GM12878 (cell line): ENCODE data around the gene RETREG3. TPM values are rescaled to one million over a fixed set of nuclear protein-coding genes. Genes with fewer than 3 reads are reported as not detected.

Experiments
- CHD1 ChIP-seq: IDR thresholded peaks from 2 replicates; pipeline ENCODE4 v1.6.1; 2012; ENCODE audit warnings: low read depth, low read length, improper control_type of control experiment
- CHD2 ChIP-seq: IDR thresholded peaks from 2 replicates; pipeline ENCODE4 v1.6.1; 2011; ENCODE audit warnings: low read depth, low read length, improper control_type of control experiment, borderline replicate concordance
- CREB1 ChIP-seq: IDR thresholded peaks from 2 replicates; pipeline ENCODE4 v1.6.1; 2012; ENCODE audit warnings: low read depth, mild to moderate bottlenecking, inconsistent platforms
- HCFC1 ChIP-seq: fragments of 150-350 bp; IDR thresholded peaks from 2 replicates; pipeline ENCODE4 v1.6.1; 2014; ENCODE audit warnings: low read length
- HDAC6 ChIP-seq: fragments of 200-600 bp; sonication (generic); IDR thresholded peaks from one replicate; pipeline ENCODE4 v1.8.0; 2017; ENCODE audit warnings: antibody characterized with exemption; ENCODE audit not compliant: unreplicated experiment
- RAD51 ChIP-seq: fragments of 450-650 bp; IDR thresholded peaks from 2 replicates; pipeline ENCODE4 v1.6.1; 2016; ENCODE audit warnings: moderate library complexity, mild to moderate bottlenecking, inconsistent platforms
- SREBF2 ChIP-seq: IDR thresholded peaks from 2 replicates; pipeline ENCODE4 v1.6.1; 2012; ENCODE audit warnings: mild to moderate bottlenecking, low read length
- SUPT20H ChIP-seq: IDR thresholded peaks from 2 replicates; pipeline ENCODE4 v1.6.1; 2011; ENCODE audit warnings: low read depth, mild to moderate bottlenecking, low read length, moderate library complexity, borderline replicate concordance; ENCODE audit not compliant: control insufficient read depth
- TAF1 ChIP-seq: IDR thresholded peaks from 2 replicates; pipeline ENCODE4 v1.6.1; 2011; ENCODE audit warnings: mild to moderate bottlenecking, low read depth, low read length, borderline replicate concordance
- TARDBP ChIP-seq: IDR thresholded peaks from 2 replicates; pipeline ENCODE4 v1.6.1; 2016; ENCODE audit warnings: borderline replicate concordance
- WRNIP1 ChIP-seq: IDR thresholded peaks from 2 replicates; pipeline ENCODE4 v1.6.1; 2011; ENCODE audit warnings: low read depth, low read length, improper control_type of control experiment, borderline replicate concordance
- ZNF24 ChIP-seq: fragments of 450-650 bp; IDR thresholded peaks from 2 replicates; pipeline ENCODE4 v1.6.1; 2017; ENCODE audit warnings: antibody characterized with exemption, mild to moderate bottlenecking
- ZNF274 ChIP-seq: IDR thresholded peaks from one replicate; pipeline ENCODE4 v1.8.0; 2011; ENCODE audit not compliant: insufficient read length, insufficient read depth
- polyA plus RNA-seq, 11 experiments: library from polyadenylated mRNA; depleted of rRNA in 4 of 11; unstranded in 6 of 11; stranded (reverse) in 5 of 11; fragments of >200 nt; fragmentation: Nextera tagmentation in 4 of 11; fragmentation: Illumina TruSeq in 1 of 11; extraction: Ambion mirVana in 4 of 11; extraction: Trizol in 1 of 11; gene quantifications; 1 replicate in 1 of 11; 2 replicates in 10 of 11; pipeline versions ENCODE4 v1.2.1 to v1.2.3, GENCODE V29; 2011 to 2016; ENCODE audit warnings: inconsistent platforms in 2 of 11, missing spikeins in 2 of 11, low read depth in 1 of 11
- total RNA-seq, 4 experiments: library from RNA; depleted of rRNA in 3 of 4; stranded (reverse); fragments of >200 nt in 3 of 4; fragmentation: Illumina TruSeq in 1 of 4; extraction: Trizol in 1 of 4; gene quantifications; 2 replicates each; pipeline versions ENCODE4 v1.2.1 to v1.2.3, GENCODE V29; 2013 to 2021
- TF ChIP-seq, protein P1 (sequence below): fragments of 450-650 bp; IDR thresholded peaks from 2 replicates; pipeline ENCODE4 v1.6.1; 2018; ENCODE audit warnings: borderline replicate concordance, mild to moderate bottlenecking; ENCODE audit not compliant: partially characterized antibody
- TF ChIP-seq, protein P2 (sequence below): fragments of 450-650 bp; IDR thresholded peaks from 2 replicates; pipeline ENCODE4 v1.6.1; 2017; ENCODE audit warnings: mild to moderate bottlenecking, low read depth, inconsistent platforms; ENCODE audit not compliant: poor library complexity, severe bottlenecking
- TF ChIP-seq, protein P3 (sequence below): fragments of 450-650 bp; IDR thresholded peaks from 2 replicates; pipeline ENCODE4 v1.6.1; 2017; ENCODE audit warnings: antibody characterized with exemption, mild to moderate bottlenecking, moderate library complexity
- TF ChIP-seq, protein P4 (sequence below): IDR thresholded peaks from 2 replicates; pipeline ENCODE4 v1.6.1; 2012; ENCODE audit warnings: low read depth, low read length, improper control_type of control experiment
- TF ChIP-seq, protein P5 (sequence below): fragments of 450-650 bp; conservative IDR thresholded peaks from 2 replicates; pipeline ENCODE4 v1.6.1; 2017; ENCODE audit warnings: mild to moderate bottlenecking, moderate library complexity

RETREG3 gene
- total and polyA plus RNA-seq, 10 of the 15 experiments (the other 5 are each of a cell fraction or from before 2014, with no cell fraction given): 7.0 to 50.6 (median 27.3) TPM

DNA sequence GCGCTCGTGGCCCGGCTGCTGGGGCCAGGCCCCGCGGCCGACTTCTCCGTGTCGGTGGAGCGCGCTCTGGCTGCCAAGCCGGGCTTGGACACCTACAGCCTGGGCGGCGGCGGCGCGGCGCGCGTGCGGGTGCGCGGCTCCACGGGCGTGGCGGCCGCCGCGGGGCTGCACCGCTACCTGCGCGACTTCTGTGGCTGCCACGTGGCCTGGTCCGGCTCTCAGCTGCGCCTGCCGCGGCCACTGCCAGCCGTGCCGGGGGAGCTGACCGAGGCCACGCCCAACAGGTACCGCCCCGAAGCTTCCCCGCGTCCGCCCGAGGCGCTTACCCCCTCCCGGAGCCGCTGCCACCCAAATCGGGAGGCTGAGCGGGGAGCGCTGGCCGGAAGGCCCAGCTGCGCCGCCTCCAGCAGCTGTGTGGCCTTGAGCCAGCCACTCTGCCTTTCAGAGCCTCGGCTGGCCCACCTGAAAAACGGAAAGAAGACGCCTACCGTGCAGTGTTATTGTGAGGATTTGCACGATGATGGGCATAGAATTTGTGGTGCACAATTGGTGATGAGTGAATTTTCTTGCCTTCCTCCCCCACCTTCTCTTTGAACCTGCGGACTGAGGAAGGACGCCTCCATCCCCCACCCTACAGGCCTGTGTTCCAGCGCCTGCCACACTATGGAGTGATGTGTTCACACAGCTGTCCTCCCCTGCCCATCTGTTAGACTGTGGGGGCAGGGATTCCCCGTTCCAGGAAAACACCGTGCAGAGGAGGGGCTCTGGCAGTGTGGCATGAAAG lies 72.6 kb downstream of the RETREG3 start (continued):
- TF ChIP-seq, protein P1, sequence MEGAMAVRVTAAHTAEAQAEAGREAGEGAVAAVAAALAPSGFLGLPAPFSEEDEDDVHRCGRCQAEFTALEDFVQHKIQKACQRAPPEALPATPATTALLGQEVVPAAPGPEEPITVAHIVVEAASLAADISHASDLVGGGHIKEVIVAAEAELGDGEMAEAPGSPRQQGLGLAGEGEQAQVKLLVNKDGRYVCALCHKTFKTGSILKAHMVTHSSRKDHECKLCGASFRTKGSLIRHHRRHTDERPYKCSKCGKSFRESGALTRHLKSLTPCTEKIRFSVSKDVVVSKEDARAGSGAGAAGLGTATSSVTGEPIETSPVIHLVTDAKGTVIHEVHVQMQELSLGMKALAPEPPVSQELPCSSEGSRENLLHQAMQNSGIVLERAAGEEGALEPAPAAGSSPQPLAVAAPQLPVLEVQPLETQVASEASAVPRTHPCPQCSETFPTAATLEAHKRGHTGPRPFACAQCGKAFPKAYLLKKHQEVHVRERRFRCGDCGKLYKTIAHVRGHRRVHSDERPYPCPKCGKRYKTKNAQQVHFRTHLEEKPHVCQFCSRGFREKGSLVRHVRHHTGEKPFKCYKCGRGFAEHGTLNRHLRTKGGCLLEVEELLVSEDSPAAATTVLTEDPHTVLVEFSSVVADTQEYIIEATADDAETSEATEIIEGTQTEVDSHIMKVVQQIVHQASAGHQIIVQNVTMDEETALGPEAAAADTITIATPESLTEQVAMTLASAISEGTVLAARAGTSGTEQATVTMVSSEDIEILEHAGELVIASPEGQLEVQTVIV: no peak
- TF ChIP-seq, protein P2, sequence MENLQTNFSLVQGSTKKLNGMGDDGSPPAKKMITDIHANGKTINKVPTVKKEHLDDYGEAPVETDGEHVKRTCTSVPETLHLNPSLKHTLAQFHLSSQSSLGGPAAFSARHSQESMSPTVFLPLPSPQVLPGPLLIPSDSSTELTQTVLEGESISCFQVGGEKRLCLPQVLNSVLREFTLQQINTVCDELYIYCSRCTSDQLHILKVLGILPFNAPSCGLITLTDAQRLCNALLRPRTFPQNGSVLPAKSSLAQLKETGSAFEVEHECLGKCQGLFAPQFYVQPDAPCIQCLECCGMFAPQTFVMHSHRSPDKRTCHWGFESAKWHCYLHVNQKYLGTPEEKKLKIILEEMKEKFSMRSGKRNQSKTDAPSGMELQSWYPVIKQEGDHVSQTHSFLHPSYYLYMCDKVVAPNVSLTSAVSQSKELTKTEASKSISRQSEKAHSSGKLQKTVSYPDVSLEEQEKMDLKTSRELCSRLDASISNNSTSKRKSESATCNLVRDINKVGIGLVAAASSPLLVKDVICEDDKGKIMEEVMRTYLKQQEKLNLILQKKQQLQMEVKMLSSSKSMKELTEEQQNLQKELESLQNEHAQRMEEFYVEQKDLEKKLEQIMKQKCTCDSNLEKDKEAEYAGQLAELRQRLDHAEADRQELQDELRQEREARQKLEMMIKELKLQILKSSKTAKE: no peak
- TF ChIP-seq CHD2: no peak
- TF ChIP-seq ZNF24: no peak
- TF ChIP-seq, protein P3, sequence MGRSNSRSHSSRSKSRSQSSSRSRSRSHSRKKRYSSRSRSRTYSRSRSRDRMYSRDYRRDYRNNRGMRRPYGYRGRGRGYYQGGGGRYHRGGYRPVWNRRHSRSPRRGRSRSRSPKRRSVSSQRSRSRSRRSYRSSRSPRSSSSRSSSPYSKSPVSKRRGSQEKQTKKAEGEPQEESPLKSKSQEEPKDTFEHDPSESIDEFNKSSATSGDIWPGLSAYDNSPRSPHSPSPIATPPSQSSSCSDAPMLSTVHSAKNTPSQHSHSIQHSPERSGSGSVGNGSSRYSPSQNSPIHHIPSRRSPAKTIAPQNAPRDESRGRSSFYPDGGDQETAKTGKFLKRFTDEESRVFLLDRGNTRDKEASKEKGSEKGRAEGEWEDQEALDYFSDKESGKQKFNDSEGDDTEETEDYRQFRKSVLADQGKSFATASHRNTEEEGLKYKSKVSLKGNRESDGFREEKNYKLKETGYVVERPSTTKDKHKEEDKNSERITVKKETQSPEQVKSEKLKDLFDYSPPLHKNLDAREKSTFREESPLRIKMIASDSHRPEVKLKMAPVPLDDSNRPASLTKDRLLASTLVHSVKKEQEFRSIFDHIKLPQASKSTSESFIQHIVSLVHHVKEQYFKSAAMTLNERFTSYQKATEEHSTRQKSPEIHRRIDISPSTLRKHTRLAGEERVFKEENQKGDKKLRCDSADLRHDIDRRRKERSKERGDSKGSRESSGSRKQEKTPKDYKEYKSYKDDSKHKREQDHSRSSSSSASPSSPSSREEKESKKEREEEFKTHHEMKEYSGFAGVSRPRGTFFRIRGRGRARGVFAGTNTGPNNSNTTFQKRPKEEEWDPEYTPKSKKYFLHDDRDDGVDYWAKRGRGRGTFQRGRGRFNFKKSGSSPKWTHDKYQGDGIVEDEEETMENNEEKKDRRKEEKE: 0 out of 2 replicates have a peak, but pooled peaks have one; percentile 69
- TF ChIP-seq, protein P4, sequence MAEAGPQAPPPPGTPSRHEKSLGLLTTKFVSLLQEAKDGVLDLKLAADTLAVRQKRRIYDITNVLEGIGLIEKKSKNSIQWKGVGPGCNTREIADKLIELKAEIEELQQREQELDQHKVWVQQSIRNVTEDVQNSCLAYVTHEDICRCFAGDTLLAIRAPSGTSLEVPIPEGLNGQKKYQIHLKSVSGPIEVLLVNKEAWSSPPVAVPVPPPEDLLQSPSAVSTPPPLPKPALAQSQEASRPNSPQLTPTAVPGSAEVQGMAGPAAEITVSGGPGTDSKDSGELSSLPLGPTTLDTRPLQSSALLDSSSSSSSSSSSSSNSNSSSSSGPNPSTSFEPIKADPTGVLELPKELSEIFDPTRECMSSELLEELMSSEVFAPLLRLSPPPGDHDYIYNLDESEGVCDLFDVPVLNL: no peak
- TF ChIP-seq SUPT20H: no peak
- TF ChIP-seq, protein P5, sequence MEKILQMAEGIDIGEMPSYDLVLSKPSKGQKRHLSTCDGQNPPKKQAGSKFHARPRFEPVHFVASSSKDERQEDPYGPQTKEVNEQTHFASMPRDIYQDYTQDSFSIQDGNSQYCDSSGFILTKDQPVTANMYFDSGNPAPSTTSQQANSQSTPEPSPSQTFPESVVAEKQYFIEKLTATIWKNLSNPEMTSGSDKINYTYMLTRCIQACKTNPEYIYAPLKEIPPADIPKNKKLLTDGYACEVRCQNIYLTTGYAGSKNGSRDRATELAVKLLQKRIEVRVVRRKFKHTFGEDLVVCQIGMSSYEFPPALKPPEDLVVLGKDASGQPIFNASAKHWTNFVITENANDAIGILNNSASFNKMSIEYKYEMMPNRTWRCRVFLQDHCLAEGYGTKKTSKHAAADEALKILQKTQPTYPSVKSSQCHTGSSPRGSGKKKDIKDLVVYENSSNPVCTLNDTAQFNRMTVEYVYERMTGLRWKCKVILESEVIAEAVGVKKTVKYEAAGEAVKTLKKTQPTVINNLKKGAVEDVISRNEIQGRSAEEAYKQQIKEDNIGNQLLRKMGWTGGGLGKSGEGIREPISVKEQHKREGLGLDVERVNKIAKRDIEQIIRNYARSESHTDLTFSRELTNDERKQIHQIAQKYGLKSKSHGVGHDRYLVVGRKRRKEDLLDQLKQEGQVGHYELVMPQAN: peak; percentile 97
- TF ChIP-seq WRNIP1: no peak
- TF ChIP-seq CHD1: no peak
- no peak for TF ChIP-seq SREBF2
- TF ChIP-seq CREB1: no peak
- no peak for TF ChIP-seq ZNF274
- TF ChIP-seq RAD51: no peak
- no peak for TF ChIP-seq HDAC6
- TF ChIP-seq TAF1: no peak
- TF ChIP-seq HCFC1: 0 out of 2 replicates have a peak, but pooled peaks have one; percentile 2
- TF ChIP-seq TARDBP: no peak
